ENCODE measurements around the gene HS3ST1. TPM values are rescaled to one million over a fixed set of nuclear protein-coding genes. Genes with fewer than 3 reads are reported as not detected.

Gene HS3ST1
- total and polyA plus RNA-seq, 2 experiments from 2014 or later, result 0.09 to 0.40 TPM

DNA sequence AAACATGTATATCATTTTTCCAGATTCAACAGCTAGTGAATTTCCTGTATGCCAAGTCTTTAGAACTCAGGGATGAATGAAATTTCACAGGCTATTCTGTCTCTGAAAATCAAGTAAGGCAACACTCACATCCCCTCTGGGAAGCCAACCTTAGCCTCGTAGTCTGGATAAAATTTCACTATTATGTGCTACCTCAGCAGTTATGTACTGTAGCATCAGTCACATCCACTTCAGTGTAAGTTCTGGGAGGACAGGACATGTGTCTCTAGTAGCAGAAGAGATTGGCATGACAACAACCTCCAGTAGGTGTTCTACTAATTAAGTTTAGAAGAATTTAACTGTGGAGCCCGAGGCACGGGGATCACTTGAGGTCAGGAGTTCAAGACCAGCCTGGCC lies 42.4 kb upstream of the HS3ST1 start:
- H3K27me3 ChIP-seq, result no peaks in the 10 kb centered on the region

DNA sequence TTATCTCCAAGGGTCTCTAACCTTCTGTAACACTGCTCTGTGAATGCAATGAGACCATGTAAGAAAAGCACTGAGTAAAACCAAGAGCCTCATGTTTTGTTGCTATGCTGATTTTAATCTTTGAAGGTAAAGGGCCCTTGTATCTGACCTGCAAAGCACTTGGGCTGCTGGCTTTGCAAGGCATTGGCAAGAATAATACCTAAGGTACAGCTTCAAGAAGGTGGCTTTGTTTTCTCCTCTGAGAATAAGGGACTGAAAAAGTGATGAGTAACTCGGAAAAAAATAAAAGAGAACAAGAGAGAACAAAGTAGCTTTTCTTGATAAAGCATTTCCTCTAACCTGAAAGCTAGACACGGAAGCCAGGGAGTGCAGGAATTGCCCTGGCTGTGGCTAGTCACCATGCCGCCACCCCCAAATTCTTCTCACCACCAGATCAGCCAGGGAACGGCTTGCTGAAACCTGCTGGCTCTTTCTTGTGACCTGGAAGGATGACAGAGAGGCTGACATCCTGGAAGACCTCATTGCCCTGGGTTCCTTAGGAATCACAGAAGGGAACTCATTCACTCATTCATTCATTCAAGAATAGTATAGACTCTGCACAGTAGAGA lies 41.8 kb upstream of the HS3ST1 start:
- no peaks in the 10 kb centered on the region for H3K9me3 ChIP-seq (ENCODE audit: low read depth)
- no peak overlapping the region for H3K27ac ChIP-seq
- TF ChIP-seq, protein P1, sequence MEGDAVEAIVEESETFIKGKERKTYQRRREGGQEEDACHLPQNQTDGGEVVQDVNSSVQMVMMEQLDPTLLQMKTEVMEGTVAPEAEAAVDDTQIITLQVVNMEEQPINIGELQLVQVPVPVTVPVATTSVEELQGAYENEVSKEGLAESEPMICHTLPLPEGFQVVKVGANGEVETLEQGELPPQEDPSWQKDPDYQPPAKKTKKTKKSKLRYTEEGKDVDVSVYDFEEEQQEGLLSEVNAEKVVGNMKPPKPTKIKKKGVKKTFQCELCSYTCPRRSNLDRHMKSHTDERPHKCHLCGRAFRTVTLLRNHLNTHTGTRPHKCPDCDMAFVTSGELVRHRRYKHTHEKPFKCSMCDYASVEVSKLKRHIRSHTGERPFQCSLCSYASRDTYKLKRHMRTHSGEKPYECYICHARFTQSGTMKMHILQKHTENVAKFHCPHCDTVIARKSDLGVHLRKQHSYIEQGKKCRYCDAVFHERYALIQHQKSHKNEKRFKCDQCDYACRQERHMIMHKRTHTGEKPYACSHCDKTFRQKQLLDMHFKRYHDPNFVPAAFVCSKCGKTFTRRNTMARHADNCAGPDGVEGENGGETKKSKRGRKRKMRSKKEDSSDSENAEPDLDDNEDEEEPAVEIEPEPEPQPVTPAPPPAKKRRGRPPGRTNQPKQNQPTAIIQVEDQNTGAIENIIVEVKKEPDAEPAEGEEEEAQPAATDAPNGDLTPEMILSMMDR (IDR thresholded peaks at IDR 0.05; ENCODE audit: low read depth, low read length), result no peak
- no peaks in the 10 kb centered on the region for H3K36me3 ChIP-seq
- H3K4me1 ChIP-seq (ENCODE audit: low read depth), result no peaks in the 10 kb centered on the region
- no peaks in the 10 kb centered on the region for H3K27me3 ChIP-seq
- DNase-seq (ENCODE audit: low read depth in 1 of 2, low spot score in 1 of 2), result no peak
- H3K4me3 ChIP-seq, result no peak overlapping the region

More for the DNA sequence above, 42.4 kb upstream of the HS3ST1 start:
- no peak for DNase-seq (ENCODE audit: low read depth in 1 of 2, low spot score in 1 of 2)
- Histone ChIP-seq H3K9me3 (ENCODE audit: low read depth) (no peaks in the 10 kb centered on the region), H3K4me1 (ENCODE audit: low read depth) (no peaks in the 10 kb centered on the region), H3K27ac (no peak overlapping the region), H3K4me3 (no peak overlapping the region), H3K36me3 (no peaks in the 10 kb centered on the region)
- TF ChIP-seq, protein P1 (IDR thresholded peaks at IDR 0.05; ENCODE audit: low read depth, low read length), result no peak

DNA sequence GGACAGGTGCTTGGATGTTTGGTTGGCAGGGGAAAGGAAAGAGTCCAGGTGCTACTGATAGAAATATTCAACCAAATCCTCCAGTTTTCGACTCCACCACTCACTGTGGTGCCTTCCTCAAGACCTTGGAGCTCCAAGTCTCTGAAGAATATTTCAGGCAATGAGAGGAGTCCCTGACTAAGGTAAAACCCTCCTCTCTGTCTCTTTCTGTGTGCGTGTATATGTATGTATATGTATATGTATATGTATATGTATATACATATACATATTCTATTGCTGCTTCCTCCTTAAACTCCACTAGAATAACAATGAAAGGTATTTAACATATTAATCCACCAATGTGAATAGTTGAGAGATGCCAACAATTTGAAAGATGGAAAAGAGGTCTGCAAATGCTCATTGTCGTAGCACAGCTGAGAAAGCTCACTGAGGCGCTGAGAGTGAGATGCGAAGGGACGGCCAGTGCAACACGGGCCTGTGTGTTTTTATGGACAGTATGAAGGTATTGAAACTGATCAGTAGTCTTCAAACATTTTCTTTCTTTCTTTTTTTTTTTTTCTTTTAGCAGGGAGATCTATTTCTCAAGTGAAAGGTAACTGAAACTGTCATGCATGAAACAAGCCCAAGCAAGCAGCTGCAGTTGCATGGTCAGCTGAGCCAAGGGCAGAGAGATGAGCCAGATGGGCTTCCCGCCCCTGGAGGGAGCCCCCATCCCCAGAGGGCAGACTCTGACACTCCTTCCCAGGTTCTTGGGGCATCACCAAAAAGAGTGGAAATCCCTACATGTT lies 41.1 kb upstream of the HS3ST1 start:
- TF ChIP-seq, protein P1 (IDR thresholded peaks at IDR 0.05; ENCODE audit: low read depth, low read length), result no peak
- DNase-seq (ENCODE audit: low read depth in 1 of 2, low spot score in 1 of 2), result no peak
- H3K27ac ChIP-seq, result no peak overlapping the region

DNA sequence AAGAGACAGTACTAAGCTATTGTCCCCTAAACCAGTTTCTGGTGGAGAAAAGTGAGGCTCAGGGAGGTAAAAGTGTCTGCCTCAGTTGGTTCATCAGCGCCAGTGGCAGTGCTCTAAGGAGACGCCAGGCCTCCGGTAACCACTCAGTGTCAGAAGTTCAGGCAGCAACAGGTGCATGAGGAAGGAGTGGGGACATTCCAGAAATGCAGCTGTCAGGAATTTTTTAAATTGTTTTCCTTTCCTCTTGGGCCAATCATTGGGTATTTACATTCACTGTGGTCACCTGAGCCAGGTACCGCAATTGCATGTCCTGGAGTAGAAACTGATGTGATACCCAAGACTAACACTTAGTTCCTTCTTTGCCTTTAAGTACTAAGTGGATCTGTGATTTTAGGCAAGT lies 40.2 kb upstream of the HS3ST1 start:
- TF ChIP-seq, protein P1 (IDR thresholded peaks at IDR 0.05; ENCODE audit: low read depth, low read length), result no peak
- Histone ChIP-seq H3K4me1 (ENCODE audit: low read depth) (no peaks in the 10 kb centered on the region), H3K27me3 (no peaks in the 10 kb centered on the region), H3K4me3 (no peak overlapping the region), H3K36me3 (no peaks in the 10 kb centered on the region), H3K27ac (no peak overlapping the region), H3K9me3 (ENCODE audit: low read depth) (no peaks in the 10 kb centered on the region)
- no peak for DNase-seq (ENCODE audit: low read depth in 1 of 2, low spot score in 1 of 2)

More for the DNA sequence above, 41.1 kb upstream of the HS3ST1 start:
- Histone ChIP-seq H3K4me1 (ENCODE audit: low read depth) (no peaks in the 10 kb centered on the region), H3K9me3 (ENCODE audit: low read depth) (no peaks in the 10 kb centered on the region), H3K27me3 (no peaks in the 10 kb centered on the region), H3K4me3 (no peak overlapping the region), H3K36me3 (no peaks in the 10 kb centered on the region)

DNA sequence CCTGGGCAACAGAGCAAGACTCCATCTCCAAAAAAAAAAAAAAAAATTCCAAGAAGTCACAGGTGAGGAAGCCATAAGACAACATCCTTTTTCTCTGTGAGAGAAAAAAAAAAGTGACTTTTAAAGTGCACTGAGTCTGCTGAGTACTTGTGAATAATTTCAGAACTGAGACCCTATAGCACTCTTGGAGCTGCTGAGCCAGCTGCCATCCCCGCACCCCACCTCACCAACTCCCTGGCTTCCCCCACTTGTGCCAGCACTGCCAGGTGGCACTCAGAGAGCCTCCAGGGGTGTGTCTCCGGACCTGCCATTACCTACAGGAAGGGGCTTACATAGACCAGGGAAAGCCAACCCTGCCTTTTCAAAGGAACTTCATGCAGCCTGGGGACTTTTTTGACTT lies 39.2 kb upstream of the HS3ST1 start:
- Histone ChIP-seq H3K36me3 (no peaks in the 10 kb centered on the region), H3K27me3 (no peaks in the 10 kb centered on the region)
- TF ChIP-seq, protein P1 (IDR thresholded peaks at IDR 0.05; ENCODE audit: low read depth, low read length), result no peak

More for the DNA sequence above, 39.2 kb upstream of the HS3ST1 start:
- H3K4me3 ChIP-seq, result no peak overlapping the region
- no peak for DNase-seq (ENCODE audit: low read depth in 1 of 2, low spot score in 1 of 2)
- no peak overlapping the region for H3K27ac ChIP-seq
- no peaks in the 10 kb centered on the region for H3K9me3 ChIP-seq (ENCODE audit: low read depth)
- H3K4me1 ChIP-seq (ENCODE audit: low read depth), result no peaks in the 10 kb centered on the region

Data from cardiac muscle cell (in vitro differentiated cells and primary cell).